Ishikawa (cell line): ENCODE results near the gene IRX6.

Source experiments
- CEBPB ChIP-seq: IDR thresholded peaks from 2 replicates; pipeline ENCODE4 v1.6.1; 2012
- CREB1 ChIP-seq: IDR thresholded peaks from 2 replicates; pipeline ENCODE4 v1.6.1; 2012; ENCODE audit warnings: low read depth
- EGR1 ChIP-seq: IDR thresholded peaks from 2 replicates; pipeline ENCODE4 v1.6.1; 2012
- EP300 ChIP-seq: IDR thresholded peaks from 2 replicates; pipeline ENCODE4 v1.6.1; 2012; ENCODE audit warnings: borderline replicate concordance
- FOXM1 ChIP-seq: IDR thresholded peaks from 2 replicates; pipeline ENCODE4 v1.6.1; 2012; ENCODE audit warnings: low read depth, borderline replicate concordance
- MAX ChIP-seq: IDR thresholded peaks from 2 replicates; pipeline ENCODE4 v1.6.1; 2012
- NFIC ChIP-seq: IDR thresholded peaks from 2 replicates; pipeline ENCODE4 v1.6.1; 2012
- RAD21 ChIP-seq: IDR thresholded peaks from 2 replicates; pipeline ENCODE4 v1.6.1; 2012; ENCODE audit warnings: low read depth
- TAF1 ChIP-seq: IDR thresholded peaks from 2 replicates; pipeline ENCODE4 v1.6.1; 2012; ENCODE audit warnings: low read depth, mild to moderate bottlenecking
- TCF12 ChIP-seq: IDR thresholded peaks from 2 replicates; pipeline ENCODE4 v1.6.1; 2012; ENCODE audit warnings: low read depth
- TEAD4 ChIP-seq: IDR thresholded peaks from 2 replicates; pipeline ENCODE4 v1.6.1; 2012
- YY1 ChIP-seq: IDR thresholded peaks from 2 replicates; pipeline ENCODE4 v1.6.1; 2012; ENCODE audit warnings: low read depth
- ZBTB7A ChIP-seq: IDR thresholded peaks from 2 replicates; pipeline ENCODE4 v1.6.1; 2012; ENCODE audit warnings: low read depth
- TF ChIP-seq, protein P1 (sequence below): IDR thresholded peaks from 2 replicates; pipeline ENCODE4 v1.6.1; 2012
- TF ChIP-seq, protein P2 (sequence below): IDR thresholded peaks from 2 replicates; pipeline ENCODE4 v1.6.1; 2012; ENCODE audit warnings: low read depth, mild to moderate bottlenecking

Gene IRX6

GRCh38 chr16:55373489-55373832, 49.5 kb downstream of the IRX6 start:
- no peak for TF ChIP-seq TEAD4
- no peak for TF ChIP-seq CEBPB
- TF ChIP-seq RAD21 = no peak

- TF ChIP-seq YY1 = no peak
- no peak for TF ChIP-seq FOXM1
- TF ChIP-seq EP300 = no peak
- no peak for TF ChIP-seq RAD21
- no peak for TF ChIP-seq TEAD4
- TF ChIP-seq, protein P1, sequence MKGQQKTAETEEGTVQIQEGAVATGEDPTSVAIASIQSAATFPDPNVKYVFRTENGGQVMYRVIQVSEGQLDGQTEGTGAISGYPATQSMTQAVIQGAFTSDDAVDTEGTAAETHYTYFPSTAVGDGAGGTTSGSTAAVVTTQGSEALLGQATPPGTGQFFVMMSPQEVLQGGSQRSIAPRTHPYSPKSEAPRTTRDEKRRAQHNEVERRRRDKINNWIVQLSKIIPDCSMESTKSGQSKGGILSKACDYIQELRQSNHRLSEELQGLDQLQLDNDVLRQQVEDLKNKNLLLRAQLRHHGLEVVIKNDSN = no peak
- TF ChIP-seq CEBPB = no peak
These were observed 52.0 kb downstream of the IRX6 start for GRCh38 chr16:55376045-55376444.

DNA sequence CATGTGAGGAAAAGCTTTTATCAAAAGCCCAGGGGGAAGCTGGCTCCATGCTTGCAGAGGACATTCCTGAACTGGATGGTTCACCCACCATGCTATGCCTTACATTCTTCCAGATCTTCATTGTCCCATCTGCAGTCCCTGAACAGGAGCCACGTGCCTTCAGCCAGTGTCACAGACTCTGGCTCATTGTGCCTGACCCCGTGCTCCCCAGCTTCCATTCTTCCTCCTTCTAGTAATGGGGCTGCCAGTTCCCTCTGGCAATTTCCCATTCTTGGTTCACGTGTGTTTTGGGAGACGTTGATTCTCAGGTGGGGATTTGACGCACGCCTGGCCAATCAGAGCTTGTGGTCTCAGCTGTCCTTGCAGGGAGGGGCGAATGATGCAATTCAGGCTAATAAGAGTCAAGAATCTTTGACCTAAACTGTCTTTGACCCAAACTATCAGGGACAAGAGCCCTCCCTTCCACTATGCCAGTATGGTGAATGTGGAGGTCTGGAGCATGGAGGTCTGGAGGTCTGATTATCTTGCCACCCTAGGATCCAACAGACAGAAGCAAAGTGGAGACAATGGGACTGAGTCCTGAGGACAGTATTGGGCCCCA, 52.7 kb downstream of the IRX6 start:
- TF ChIP-seq FOXM1 (no peak), EGR1 (no peak), YY1 (no peak), TCF12 (no peak), ZBTB7A (no peak), TEAD4 (no peak), MAX (no peak), RAD21 (no peak)

DNA sequence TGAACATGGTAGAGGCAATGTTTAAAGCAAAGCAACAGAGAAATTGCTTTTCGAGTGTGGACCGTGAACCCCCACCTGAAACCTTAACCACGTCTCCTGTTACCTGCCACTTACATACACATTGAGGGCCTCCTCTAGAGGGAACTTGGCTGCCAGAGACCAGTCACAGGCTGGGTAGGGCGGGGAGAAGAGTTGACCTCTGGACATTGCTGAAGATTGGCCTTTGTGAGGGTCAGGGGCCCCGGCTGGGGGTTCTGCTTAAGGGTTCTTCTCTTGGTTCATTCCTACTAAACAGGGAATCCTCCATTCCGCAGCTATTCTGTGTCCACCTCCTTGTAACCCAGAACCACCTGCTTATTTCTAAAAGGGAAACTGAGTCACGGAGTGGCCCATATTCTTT, 53.8 kb downstream of the IRX6 start:
- TF ChIP-seq TAF1 (no peak), NFIC (no peak), EGR1 (no peak), TCF12 (no peak), CREB1 (no peak), MAX (no peak), CEBPB (no peak), EP300 (no peak), YY1 (no peak), FOXM1 (no peak), TEAD4 (no peak), ZBTB7A (no peak), RAD21 (no peak)
- TF ChIP-seq, protein P1 = no peak
- TF ChIP-seq, protein P2, sequence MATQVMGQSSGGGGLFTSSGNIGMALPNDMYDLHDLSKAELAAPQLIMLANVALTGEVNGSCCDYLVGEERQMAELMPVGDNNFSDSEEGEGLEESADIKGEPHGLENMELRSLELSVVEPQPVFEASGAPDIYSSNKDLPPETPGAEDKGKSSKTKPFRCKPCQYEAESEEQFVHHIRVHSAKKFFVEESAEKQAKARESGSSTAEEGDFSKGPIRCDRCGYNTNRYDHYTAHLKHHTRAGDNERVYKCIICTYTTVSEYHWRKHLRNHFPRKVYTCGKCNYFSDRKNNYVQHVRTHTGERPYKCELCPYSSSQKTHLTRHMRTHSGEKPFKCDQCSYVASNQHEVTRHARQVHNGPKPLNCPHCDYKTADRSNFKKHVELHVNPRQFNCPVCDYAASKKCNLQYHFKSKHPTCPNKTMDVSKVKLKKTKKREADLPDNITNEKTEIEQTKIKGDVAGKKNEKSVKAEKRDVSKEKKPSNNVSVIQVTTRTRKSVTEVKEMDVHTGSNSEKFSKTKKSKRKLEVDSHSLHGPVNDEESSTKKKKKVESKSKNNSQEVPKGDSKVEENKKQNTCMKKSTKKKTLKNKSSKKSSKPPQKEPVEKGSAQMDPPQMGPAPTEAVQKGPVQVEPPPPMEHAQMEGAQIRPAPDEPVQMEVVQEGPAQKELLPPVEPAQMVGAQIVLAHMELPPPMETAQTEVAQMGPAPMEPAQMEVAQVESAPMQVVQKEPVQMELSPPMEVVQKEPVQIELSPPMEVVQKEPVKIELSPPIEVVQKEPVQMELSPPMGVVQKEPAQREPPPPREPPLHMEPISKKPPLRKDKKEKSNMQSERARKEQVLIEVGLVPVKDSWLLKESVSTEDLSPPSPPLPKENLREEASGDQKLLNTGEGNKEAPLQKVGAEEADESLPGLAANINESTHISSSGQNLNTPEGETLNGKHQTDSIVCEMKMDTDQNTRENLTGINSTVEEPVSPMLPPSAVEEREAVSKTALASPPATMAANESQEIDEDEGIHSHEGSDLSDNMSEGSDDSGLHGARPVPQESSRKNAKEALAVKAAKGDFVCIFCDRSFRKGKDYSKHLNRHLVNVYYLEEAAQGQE = no peak

DNA sequence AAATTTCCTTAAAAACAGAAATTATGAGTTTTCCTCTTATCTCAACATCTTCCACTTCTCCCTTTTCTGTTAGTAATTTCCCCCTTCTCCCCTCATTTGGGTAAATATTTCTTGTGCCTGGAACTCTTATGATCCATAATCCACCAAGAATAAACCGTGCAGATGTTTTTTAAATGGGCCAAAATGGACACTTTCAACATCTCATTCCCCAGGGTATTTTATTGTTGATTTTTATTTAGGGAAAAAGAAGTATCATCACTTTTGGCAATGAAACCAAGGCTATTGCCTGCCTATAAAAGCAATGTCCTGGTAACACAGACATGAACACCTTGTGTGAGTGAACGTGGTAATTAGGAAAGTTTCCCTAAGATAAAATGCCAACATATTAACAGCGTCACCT, 54.6 kb downstream of the IRX6 start:
- TF ChIP-seq ZBTB7A (no peak), EP300 (no peak)

DNA sequence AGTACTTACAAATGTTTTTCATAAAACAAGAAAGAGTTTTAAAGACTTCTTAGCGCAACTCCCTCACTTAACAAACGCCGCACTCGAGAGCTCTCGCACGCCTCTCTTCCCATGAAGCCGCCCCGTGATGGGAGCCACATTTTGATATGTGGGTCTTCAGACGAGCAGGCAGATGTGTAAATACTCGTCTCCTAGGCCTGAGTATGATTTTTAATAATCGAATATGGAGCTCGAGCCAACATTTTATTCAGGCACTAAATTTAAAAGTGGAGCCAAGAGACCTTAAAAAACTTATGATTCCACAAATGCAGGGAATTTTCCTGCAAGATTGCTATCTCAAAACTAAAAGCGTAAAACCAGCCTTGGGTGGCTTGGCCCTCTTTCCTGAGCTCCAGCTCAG, 55.4 kb downstream of the IRX6 start:
- TF ChIP-seq EGR1 (no peak), FOXM1 (no peak), NFIC (no peak)

GRCh38 chr16:55379876-55380390, 55.9 kb downstream of the IRX6 start:
- TF ChIP-seq, protein P1 = no peak
- TF ChIP-seq TAF1 (no peak), CREB1 (no peak), EGR1 (no peak), CEBPB (no peak), TEAD4 (no peak), FOXM1 (no peak), ZBTB7A (no peak)
- TF ChIP-seq, protein P2 = no peak
